HEK293 (cell line): ENCODE data around the gene TMEM41B.
A peak's percentile ranks its signal among the peaks of the same experiment; 100 is the strongest.

ENCODE experiments used
- CTCF ChIA-PET: fragments of 350-600 bp; formaldehyde crosslinking; extraction: SDS; loops from one replicate; lab custom pipeline; 2021; ENCODE audit warnings: antibody characterized with exemption; lab: Yijun Ruan, JAX
- POLR2A ChIA-PET: fragments of 300-600 bp; formaldehyde crosslinking; extraction: SDS; loops from one replicate; lab custom pipeline; 2020; ENCODE audit warnings: antibody characterized with exemption, inconsistent platforms; lab: Yijun Ruan, JAX
- H3K27ac ChIP-seq: fragments of 200-500 bp; sonication (Bioruptor generic); 2 replicates; pipeline ENCODE4 v1.5.1; 2014; ENCODE audit warnings: low read depth, low read length, control low read depth, inconsistent platforms; ENCODE audit errors: extremely low read depth
- H3K36me3 ChIP-seq, 2 experiments: fragments of 200-500 bp in 1 of 2; sonication (Bioruptor generic) in 1 of 2; 1 replicate in 1 of 2; 2 replicates in 1 of 2; pipeline ENCODE4 v1.5.1; 2014 to 2017; ENCODE audit warnings: inconsistent platforms in 2 of 2, low read length in 2 of 2; ENCODE audit not compliant: control insufficient read depth in 2 of 2, insufficient read depth in 1 of 2
- H3K4me1 ChIP-seq: fragments of 200-500 bp; sonication (Bioruptor generic); 2 replicates; pipeline ENCODE4 v1.5.1; 2014; ENCODE audit warnings: mild to moderate bottlenecking, low read length, inconsistent platforms; ENCODE audit not compliant: control insufficient read depth, insufficient read depth
- H3K4me3 ChIP-seq: 2 replicates; pipeline ENCODE4 v1.5.1; 2011; ENCODE audit warnings: low read depth, mild to moderate bottlenecking, control low read depth, low read length, moderate library complexity
- H3K9me3 ChIP-seq: fragments of 200-500 bp; sonication (Bioruptor generic); 2 replicates; pipeline ENCODE4 v1.5.1; 2014; ENCODE audit warnings: low read depth, low read length, inconsistent platforms; ENCODE audit not compliant: control insufficient read depth, insufficient read depth
- BCL11A ChIP-seq: fragments of 450-650 bp; formaldehyde crosslinking; IDR thresholded peaks from 2 replicates; pipeline ENCODE4 v1.5.1; 2016; ENCODE audit warnings: low read depth, missing biosample characterization, missing genetic modification characterization
- CTCF ChIP-seq: fragments of 450-650 bp; formaldehyde crosslinking; IDR thresholded peaks from 2 replicates; pipeline ENCODE4 v1.5.1; 2016; ENCODE audit warnings: missing biosample characterization, missing genetic modification characterization
- GFI1B ChIP-seq: fragments of 450-650 bp; formaldehyde crosslinking; IDR thresholded peaks from 2 replicates; pipeline ENCODE4 v1.5.1; 2016; ENCODE audit warnings: missing biosample characterization, missing genetic modification characterization
- KLF10 ChIP-seq: fragments of 450-650 bp; IDR thresholded peaks from 2 replicates; pipeline ENCODE4 v1.5.1; 2018; ENCODE audit warnings: missing biosample characterization, mild to moderate bottlenecking, missing genetic modification characterization
- ZNF140 ChIP-seq: fragments of 450-650 bp; formaldehyde crosslinking; IDR thresholded peaks from 2 replicates; pipeline ENCODE4 v1.5.1; 2016; ENCODE audit warnings: missing biosample characterization, missing genetic modification characterization
- ZNF202 ChIP-seq: fragments of 450-650 bp; formaldehyde crosslinking; IDR thresholded peaks from 2 replicates; pipeline ENCODE4 v1.5.1; 2016; ENCODE audit warnings: missing biosample characterization, missing genetic modification characterization, borderline replicate concordance
- ZNF239 ChIP-seq: fragments of 450-650 bp; formaldehyde crosslinking; IDR thresholded peaks from 2 replicates; pipeline ENCODE4 v1.5.1; 2016; ENCODE audit warnings: missing biosample characterization, missing genetic modification characterization
- ZNF335 ChIP-seq: fragments of 450-650 bp; formaldehyde crosslinking; conservative IDR thresholded peaks from 2 replicates; pipeline ENCODE4 v1.5.1; 2016; ENCODE audit warnings: missing biosample characterization, missing genetic modification characterization
- ZNF548 ChIP-seq: fragments of 450-650 bp; formaldehyde crosslinking; IDR thresholded peaks from 2 replicates; pipeline ENCODE4 v1.5.1; 2016; ENCODE audit warnings: missing biosample characterization, missing genetic modification characterization
- ZNF560 ChIP-seq: fragments of 450-650 bp; formaldehyde crosslinking; IDR thresholded peaks from 2 replicates; pipeline ENCODE4 v1.5.1; 2017; ENCODE audit warnings: missing biosample characterization, missing genetic modification characterization, borderline replicate concordance
- ZNF600 ChIP-seq: fragments of 450-650 bp; formaldehyde crosslinking; IDR thresholded peaks from 2 replicates; pipeline ENCODE4 v1.5.1; 2016; ENCODE audit warnings: missing biosample characterization, missing genetic modification characterization
- ZNF660 ChIP-seq: fragments of 450-650 bp; IDR thresholded peaks from 2 replicates; pipeline ENCODE4 v1.5.1; 2018; ENCODE audit warnings: missing biosample characterization, mild to moderate bottlenecking, missing genetic modification characterization
- ZNF792 ChIP-seq: fragments of 450-650 bp; formaldehyde crosslinking; IDR thresholded peaks from 2 replicates; pipeline ENCODE4 v1.5.1; 2016; ENCODE audit warnings: missing biosample characterization, missing genetic modification characterization

The TMEM41B gene

GRCh38 chr11:9232482-9232881 is 81.9 kb downstream of the TMEM41B start:
- H3K27ac ChIP-seq = no peak overlapping the region
- no peaks in the 10 kb centered on the region for H3K36me3 ChIP-seq
- H3K9me3 ChIP-seq = no peaks in the 10 kb centered on the region
- CTCF ChIA-PET = interaction anchor here (0.6 to 1.1 kb wide), 2 partner anchors 10 to 201 kb away, joined by 3 to 4 read pairs; no protein-coding TSS in a partner anchor
- 0 out of 2 replicates have a peak, but pooled peaks have one; percentile 29 for TF ChIP-seq ZNF600
- TF ChIP-seq ZNF202 (tag by site-specific recombination) = no peak
- TF ChIP-seq ZNF660 = no peak
- TF ChIP-seq ZNF140 (tag by site-specific recombination) = peak; percentile 90
- TF ChIP-seq ZNF560 (tag by site-specific recombination) = no peak
- TF ChIP-seq BCL11A = no peak
- TF ChIP-seq ZNF548 (tag by site-specific recombination) = no peak
- TF ChIP-seq ZNF792 (tag by site-specific recombination) = no peak
- TF ChIP-seq ZNF239 = no peak
- H3K4me3 ChIP-seq = no peak overlapping the region
- peaks cover 8% of the 10 kb centered on the region for H3K4me1 ChIP-seq
- POLR2A ChIA-PET = no interaction called here

- H3K36me3 ChIP-seq = no peaks in the 10 kb centered on the region
- TF ChIP-seq CTCF (tag by site-specific recombination) (no peak), ZNF335 (tag by site-specific recombination) (no peak), GFI1B (no peak), BCL11A (no peak), ZNF792 (tag by site-specific recombination) (no peak), KLF10 (no peak)
- H3K9me3 ChIP-seq = no peaks in the 10 kb centered on the region
- ChIA-PET POLR2A (no interaction called here), CTCF (interaction anchor here (0.6 to 1.1 kb wide), 2 partner anchors 10 to 202 kb away, joined by 3 to 4 read pairs; no protein-coding TSS in a partner anchor)
- no peak overlapping the region for H3K4me3 ChIP-seq
- no peak overlapping the region for H3K27ac ChIP-seq
- H3K4me1 ChIP-seq = peaks cover 8% of the 10 kb centered on the region
Observed at GRCh38 chr11:9231848-9232177, 82.6 kb downstream of the TMEM41B start.
